ENCODE measurements around the gene CTNNB1. TPM values are rescaled to one million over a fixed set of nuclear protein-coding genes. Genes with fewer than 3 reads are reported as not detected.

Gene CTNNB1
- total and polyA plus RNA-seq, 9 donors = 169 to 495 (median 404) TPM

DNA sequence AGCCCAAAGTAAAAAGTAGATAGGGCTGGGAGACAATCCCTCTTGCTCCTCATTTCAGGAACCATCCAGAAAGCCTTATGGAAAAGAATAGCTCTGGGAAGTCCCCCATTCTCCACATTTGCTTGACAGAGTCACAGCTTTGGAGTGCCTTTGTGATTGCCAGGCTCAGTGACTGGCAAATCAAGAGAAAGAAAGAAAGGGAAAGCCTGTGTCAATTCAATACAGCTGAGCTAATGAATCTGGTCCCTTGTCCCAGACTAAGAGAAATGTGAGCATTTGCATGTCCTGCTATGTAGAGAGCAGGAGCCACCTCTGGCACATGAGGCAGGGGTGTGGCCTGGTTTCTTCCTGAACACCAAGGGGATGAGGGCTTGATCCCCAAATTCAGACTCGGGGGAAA, 14.9 kb upstream of the CTNNB1 start:
- Histone ChIP-seq H3K4me1 (ENCODE audit: insufficient read depth) (no peaks in the 10 kb centered on the region), H3K27me3 (no peaks in the 10 kb centered on the region), H3K9me3 (no peaks in the 10 kb centered on the region), H3K27ac (no peak overlapping the region), H3K4me3 (no peak overlapping the region), H3K36me3 (no peaks in the 10 kb centered on the region)
- no peak for DNase-seq
- TF ChIP-seq EP300 (IDR thresholded peaks at IDR 0.05) = no peak
- no peak for TF ChIP-seq POLR2A (IDR thresholded peaks at IDR 0.05)
- TF ChIP-seq, protein P1, sequence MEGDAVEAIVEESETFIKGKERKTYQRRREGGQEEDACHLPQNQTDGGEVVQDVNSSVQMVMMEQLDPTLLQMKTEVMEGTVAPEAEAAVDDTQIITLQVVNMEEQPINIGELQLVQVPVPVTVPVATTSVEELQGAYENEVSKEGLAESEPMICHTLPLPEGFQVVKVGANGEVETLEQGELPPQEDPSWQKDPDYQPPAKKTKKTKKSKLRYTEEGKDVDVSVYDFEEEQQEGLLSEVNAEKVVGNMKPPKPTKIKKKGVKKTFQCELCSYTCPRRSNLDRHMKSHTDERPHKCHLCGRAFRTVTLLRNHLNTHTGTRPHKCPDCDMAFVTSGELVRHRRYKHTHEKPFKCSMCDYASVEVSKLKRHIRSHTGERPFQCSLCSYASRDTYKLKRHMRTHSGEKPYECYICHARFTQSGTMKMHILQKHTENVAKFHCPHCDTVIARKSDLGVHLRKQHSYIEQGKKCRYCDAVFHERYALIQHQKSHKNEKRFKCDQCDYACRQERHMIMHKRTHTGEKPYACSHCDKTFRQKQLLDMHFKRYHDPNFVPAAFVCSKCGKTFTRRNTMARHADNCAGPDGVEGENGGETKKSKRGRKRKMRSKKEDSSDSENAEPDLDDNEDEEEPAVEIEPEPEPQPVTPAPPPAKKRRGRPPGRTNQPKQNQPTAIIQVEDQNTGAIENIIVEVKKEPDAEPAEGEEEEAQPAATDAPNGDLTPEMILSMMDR (IDR thresholded peaks at IDR 0.05) = no peak
- WGBS, 3 donors = 50 to 57% (median 54%) methylated on average over 1 of the region's 1 CpG
- intact Hi-C loops (cut with DNase I) = no loop called here

DNA sequence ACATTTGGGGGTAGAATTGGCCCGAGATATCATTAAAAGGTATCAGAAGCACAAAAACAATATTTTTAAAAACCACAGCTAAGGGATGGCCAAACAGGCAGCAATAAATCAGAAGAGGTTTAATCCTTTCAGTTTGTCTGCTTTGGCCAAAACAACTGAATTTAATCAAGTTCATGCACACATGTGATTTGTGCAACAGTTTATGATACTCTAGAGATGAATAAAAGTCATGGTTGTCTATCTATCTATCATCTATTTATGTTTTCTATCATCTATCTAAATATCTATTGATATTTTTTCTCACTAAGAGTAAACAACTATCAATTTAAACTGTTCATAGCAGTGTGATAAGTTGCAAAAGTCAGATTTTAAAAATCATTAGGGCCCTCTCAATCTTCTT, 13.0 kb upstream of the CTNNB1 start:
- Histone ChIP-seq H3K4me1 (ENCODE audit: insufficient read depth) (no peaks in the 10 kb centered on the region), H3K9me3 (no peaks in the 10 kb centered on the region), H3K27me3 (no peaks in the 10 kb centered on the region), H3K27ac (no peak overlapping the region), H3K4me3 (no peak overlapping the region), H3K36me3 (no peaks in the 10 kb centered on the region)
- WGBS, 3 donors = 56 to 70% (median 60%) methylated on average over 1 of the region's 1 CpG
- TF ChIP-seq POLR2A (IDR thresholded peaks at IDR 0.05) (no peak), EP300 (IDR thresholded peaks at IDR 0.05) (no peak)
- TF ChIP-seq, protein P1 (IDR thresholded peaks at IDR 0.05) = no peak
- intact Hi-C loops (cut with DNase I) = no loop called here
- DNase-seq = no peak

DNA sequence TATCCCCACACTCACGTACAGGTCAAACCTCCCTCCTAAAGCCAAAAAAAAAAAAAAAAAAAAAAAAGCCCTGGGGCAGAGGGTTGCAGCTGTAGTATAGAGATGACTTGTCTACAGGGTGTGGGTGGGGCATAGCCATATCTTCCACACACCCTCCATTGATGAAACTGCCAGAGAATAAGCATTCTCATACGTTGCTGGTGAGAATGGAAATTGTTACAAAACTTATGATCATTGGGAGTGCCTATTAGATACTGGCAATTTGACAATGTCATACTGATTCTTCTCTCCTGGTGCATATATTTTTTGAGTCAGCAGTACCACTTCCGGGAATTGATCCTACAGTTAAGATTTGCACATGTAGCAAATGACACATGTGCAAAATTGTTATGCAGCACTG, 11.0 kb upstream of the CTNNB1 start:
- Histone ChIP-seq H3K36me3 (no peaks in the 10 kb centered on the region), H3K27ac (no peak overlapping the region), H3K4me3 (no peak overlapping the region), H3K9me3 (no peaks in the 10 kb centered on the region), H3K4me1 (ENCODE audit: insufficient read depth) (no peaks in the 10 kb centered on the region), H3K27me3 (no peaks in the 10 kb centered on the region)
- TF ChIP-seq POLR2A (IDR thresholded peaks at IDR 0.05) (no peak), EP300 (IDR thresholded peaks at IDR 0.05) (no peak)
- TF ChIP-seq, protein P1 (IDR thresholded peaks at IDR 0.05) = no peak
- WGBS, 3 donors = 84 to 86% (median 86%) methylated on average over 3 of the region's 3 CpGs
- no peak for DNase-seq
- intact Hi-C loops (cut with DNase I) = no loop called here

DNA sequence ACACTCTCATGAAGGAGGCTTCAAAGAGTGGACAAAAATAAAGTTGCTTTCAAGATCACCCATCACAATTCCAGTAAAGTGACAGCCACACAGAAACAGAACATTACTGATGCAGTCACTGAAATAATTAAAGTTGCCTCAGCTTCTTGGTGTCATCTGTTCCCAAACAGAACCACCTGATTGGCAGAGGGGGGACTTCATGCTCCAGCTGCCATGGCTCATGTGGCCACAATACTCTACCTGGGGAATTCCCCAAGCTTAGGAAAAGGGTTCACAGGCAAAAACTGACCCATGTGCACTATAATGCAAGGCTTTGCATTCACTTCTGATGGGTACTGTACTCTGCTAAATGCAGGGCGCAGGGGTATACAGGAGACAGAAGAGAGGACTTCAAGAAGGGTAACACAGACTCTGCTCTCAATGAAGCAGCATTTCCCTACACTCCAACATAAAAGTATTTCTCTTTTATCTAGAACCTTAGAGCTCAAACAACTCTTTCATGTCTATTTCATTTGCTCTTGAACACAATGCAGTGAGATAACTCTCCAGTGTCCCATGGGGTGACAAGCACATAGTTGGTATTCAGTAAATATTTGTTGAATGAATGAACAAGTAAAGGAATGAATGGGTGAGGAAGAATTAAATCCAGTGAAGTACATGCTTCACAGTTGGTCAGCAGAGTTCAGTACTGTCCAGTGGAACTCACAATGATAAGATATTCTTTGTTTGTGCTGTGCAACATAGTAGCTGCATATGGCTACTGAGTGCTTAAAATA, 8.6 kb upstream of the CTNNB1 start:
- WGBS, 3 donors = 100% methylated on average over 1 of the region's 1 CpG
- no peaks in the 10 kb centered on the region for H3K27me3 ChIP-seq
- no peak overlapping the region for H3K27ac ChIP-seq
- no peak for DNase-seq
- TF ChIP-seq POLR2A (IDR thresholded peaks at IDR 0.05) = no peak
- TF ChIP-seq EP300 (IDR thresholded peaks at IDR 0.05) = no peak
- TF ChIP-seq, protein P1 (IDR thresholded peaks at IDR 0.05) = no peak
- intact Hi-C loops (cut with DNase I) = loop anchor here in 1 of 4 donors (10.0 kb wide), 1 partner anchor 316 kb away; no protein-coding TSS in a partner anchor
- no peaks in the 10 kb centered on the region for H3K9me3 ChIP-seq
- no peaks in the 10 kb centered on the region for H3K4me1 ChIP-seq (ENCODE audit: insufficient read depth)
- H3K4me3 ChIP-seq = no peak overlapping the region
- H3K36me3 ChIP-seq = no peaks in the 10 kb centered on the region

All from ovary (tissue), 9 donors.